GM19395 (cell line): ENCODE measurements around the gene ADAMTS12.
A peak's percentile ranks its signal among the peaks of the same experiment; 100 is the strongest.
"Not testable (repeated sequence)": the region's sequence is repeated elsewhere in the genome, so short reads cannot be mapped to it uniquely, and the experiment has no call there.

ENCODE experiments used
- ATAC-seq: cut with Tn5 transposase; IDR thresholded peaks from one replicate; pipeline ENCODE4 v1.9.1; 2021; ENCODE audit warnings: mild to moderate bottlenecking, moderate library complexity; ENCODE audit not compliant: unreplicated experiment

ADAMTS12 gene

DNA sequence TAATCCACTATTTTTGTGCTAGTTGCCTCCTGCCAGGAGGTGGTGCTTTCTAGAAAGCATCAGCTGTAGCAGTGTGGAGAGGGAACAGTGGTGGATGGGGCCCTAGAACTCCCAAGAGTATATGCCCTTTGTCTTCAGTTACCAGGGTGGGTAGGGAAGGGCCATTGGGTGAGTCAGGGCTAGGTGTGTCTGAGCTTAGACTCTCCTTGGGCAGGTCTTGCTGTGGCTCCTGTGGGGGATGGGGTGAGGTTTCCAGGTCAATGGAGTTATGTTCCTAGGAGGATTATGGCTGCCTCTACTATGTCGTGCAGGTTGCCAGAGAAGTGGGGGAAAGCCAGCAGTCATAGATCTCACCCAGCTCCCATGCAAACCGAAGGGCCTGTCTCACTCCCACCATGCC, 11.3 kb upstream of the ADAMTS12 start:
- ATAC-seq: no peak

DNA sequence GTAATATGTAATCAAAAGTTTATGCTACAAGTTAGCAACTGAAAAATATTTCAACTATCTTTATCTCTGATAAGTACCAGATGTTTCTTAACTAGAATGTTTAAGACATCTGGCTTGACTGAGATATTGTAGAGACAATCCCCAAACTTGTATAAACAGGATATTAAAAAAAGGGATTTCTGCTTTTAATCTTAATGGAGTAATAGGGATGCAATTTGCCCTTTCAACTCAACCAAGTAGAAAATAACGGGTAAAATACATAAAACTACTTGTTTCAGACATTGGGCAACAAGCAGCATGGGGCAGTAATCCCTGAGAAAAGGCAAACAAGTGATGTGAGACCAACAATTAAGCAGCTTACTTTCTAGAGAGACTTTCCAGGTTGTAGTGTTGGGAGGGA, 9.4 kb upstream of the ADAMTS12 start:
- no peak for ATAC-seq

DNA sequence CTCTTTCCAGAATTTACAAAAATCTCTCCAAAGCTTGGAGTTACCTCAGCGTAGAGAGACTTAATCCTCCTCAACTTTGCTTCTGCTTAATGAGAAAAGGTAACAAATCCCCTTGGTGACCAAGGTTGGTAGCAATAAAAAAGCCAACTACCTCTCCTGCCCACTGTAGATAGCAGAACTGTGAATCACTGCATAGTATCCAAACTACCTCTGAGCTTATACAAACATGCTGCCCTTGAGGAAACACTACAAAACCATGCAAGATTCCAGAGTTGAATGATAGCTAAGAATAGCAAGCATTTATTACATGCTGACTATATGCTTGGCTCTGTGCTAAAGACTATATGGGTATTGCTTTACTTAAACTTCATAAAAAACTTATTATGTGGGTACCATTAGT, 2.8 kb upstream of the ADAMTS12 start:
- no peak for ATAC-seq

DNA sequence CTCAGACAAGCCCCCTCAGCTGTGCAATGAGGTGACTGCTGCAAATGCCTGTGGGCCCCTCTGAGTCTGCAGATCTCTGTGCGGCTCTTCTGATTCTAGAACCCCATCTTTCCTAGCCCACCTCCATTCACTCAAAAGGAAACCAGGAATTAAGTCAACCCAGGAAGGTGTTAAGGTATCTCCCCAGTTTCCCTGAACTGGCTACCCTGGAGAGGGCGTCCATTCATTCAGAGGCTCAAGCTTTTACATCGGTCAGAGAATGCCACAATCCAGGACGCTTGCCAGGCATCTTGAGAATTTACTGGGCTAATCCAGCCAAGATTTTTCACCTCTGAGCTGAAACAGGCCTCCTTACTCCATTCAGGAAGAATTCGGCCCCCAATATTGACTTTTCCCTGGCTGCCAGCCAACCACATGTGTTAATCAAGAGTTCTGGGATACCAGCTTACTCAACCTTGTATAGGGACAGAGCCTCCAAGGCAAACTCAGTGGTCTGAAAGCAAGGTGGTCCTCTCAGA, 889 bp upstream of the ADAMTS12 start:
- no peak for ATAC-seq

DNA sequence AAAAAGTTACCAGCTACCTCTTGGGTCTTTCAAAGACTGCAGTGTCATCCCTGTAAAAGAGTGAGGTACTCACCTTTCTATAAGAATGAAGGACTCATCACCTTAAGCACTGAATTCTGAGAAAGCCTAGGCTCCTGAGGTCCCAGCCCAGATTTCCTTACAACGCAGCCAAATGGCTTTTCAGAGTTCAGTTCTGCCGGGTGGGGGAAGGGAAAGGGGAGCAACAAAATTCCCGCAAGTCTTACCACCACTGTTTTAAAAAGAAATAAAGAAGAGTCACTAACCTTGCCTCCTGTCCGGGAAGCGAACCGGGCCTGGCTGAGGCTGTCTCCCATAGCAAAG, 373 bp downstream of the ADAMTS12 start:
- ATAC-seq: no peak

DNA sequence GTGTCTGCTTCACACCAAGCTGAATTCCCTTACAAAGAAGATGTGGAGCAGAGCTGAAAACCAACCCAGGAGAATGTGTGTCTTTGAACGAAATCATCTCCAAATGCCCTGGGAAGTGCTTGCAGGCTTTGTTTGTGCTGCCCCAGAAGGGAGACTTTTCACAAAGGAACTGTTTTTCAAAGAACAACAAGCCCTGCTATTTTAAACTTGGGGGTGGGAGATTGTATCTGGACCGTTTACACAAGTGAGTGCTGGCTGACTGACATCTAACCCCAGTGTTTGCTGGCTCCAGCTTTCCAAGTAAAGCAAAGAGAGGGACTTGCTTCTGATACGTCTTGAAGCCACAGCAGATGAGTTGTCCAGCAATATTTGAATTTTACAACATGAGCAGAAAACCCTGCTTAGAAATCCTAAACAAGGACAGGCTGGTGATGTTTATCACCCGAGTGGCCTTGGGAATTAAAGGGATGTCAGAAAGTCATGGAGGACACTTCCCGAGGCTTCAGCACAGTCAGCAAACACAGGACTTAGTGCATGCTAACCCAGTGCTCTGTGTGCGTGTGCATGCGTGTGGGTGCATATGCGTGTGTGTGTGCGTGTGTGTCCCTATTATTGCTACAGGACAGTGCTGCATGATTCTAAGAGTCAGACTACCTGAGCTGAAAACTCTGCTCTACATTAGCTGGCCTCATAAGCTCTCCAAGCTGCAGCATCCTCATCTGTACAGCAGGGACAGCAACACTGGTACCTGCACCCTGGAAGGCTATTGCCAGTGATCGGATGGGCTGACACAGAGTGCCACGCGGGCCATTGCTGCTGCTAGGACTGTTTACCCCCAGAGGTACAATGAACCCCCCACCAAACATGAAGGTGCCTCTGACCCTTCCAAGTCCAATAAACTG, 1.4 kb downstream of the ADAMTS12 start:
- peak; percentile 54 for ATAC-seq

- no peak for ATAC-seq
Measured at GRCh38 chr5:33888587-33888986, 3.2 kb downstream of the ADAMTS12 start.

DNA sequence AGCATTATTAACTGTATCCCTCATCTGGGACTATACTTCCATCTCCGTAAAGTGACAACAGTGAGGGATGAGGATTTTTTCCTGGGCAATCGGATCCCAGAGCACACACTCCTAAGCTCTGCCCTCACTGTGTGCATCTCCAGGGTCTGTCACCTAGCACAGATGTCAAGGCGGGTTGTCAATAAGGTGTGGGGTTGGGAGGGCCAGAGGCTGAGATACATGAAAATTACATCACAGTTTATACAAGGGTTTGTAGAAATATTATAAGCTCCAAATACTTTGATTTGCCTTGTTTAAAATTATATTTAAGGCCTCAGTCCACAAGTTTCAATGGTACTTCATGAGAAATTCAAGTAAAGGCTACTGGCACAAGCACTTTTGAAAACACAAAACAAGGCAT, 4.5 kb downstream of the ADAMTS12 start:
- no peak for ATAC-seq

GRCh38 chr5:33886283-33886682, 5.5 kb downstream of the ADAMTS12 start:
- ATAC-seq: no peak

DNA sequence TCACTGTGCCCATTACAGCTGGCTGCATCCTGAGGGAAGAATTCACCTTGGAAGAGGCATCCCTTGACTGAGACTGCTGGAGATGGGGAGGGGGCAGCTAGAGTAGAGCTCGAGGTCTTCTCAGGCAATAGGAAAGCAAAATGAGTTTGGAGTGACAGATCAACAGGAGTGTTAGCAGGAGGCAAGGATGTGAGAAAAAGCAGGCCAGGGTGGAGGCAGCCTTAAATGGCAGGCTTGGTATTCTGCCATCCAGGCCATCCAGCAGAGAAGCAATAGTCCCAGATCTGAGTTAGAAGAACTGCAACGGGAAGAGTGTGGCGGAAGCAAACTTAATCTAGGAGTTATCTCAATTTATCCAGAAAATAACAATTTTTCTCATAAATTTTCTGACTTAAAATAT, 6.1 kb downstream of the ADAMTS12 start:
- no peak for ATAC-seq

- ATAC-seq: no peak
Measured at GRCh38 chr5:33883482-33883881, 8.3 kb downstream of the ADAMTS12 start.

DNA sequence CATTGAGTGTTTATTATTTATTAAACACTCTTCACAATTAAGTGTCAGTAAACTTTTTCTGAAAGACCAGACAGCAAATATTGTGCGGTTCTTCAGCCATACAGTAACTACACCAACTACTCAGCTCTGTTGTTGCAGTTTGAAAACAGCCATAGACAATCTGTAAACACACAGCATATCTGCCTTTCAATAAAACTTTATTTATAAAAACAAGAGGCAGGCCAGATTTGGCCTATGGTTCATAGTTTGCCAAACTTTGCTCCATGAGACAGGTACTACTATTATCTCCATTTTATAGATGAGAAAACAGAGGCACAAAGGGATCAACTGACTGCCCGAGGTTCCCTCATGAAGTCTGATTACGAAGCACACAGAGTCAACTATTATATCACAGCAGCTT, 11.5 kb downstream of the ADAMTS12 start:
- ATAC-seq: no peak

GRCh38 chr5:33877449-33877848, 14.3 kb downstream of the ADAMTS12 start:
- no peak for ATAC-seq

- no peak for ATAC-seq
Measured at GRCh38 chr5:33867241-33867640, 24.5 kb downstream of the ADAMTS12 start.

GRCh38 chr5:33859177-33859576, 32.6 kb downstream of the ADAMTS12 start:
- not testable (repeated sequence) for ATAC-seq

- ATAC-seq: peak; percentile 78
Measured at GRCh38 chr5:33857037-33857436, 34.8 kb downstream of the ADAMTS12 start.

- no peak for ATAC-seq
Measured at GRCh38 chr5:33855396-33855795, 36.4 kb downstream of the ADAMTS12 start.

DNA sequence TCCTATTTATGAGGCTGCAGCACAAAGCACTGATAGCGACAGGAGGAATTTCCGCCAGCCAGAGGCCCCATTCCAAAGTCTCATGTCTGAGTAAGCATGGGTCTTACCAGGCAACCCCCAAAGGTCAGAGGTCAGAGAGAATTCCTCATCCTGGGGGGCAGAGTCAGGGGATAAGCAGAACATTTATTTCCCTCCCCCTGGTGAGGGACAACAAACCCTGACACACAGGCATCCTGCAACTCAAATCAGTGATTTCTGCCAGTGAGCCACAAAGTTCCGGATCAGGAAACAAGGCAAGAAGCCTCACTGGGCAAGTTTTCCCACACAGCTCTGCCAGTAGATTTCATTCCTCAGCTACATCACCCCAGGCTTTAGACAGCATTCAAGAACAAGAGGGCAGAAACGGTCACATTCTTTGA, 37.0 kb downstream of the ADAMTS12 start:
- no peak for ATAC-seq

DNA sequence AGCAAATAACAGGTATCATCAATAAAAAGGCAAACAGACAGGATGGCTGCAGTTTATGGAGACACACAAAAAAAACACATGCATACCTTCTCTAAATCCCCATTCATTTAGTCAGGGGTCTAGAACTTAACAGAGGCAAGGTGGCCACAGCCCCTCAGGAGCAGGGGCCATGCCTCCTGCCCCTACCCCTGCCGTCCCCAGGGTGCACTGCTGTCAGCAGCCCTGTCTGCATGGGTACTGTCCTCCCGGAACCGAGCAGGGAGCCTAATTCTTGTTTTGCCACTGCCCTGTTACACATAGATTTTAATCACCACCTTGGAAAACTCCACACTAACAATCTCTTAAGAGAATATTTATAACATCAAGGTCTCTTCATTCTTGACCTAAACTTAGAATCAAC, 39.0 kb downstream of the ADAMTS12 start:
- no peak for ATAC-seq

GRCh38 chr5:33852319-33852718, 39.5 kb downstream of the ADAMTS12 start:
- no peak for ATAC-seq

DNA sequence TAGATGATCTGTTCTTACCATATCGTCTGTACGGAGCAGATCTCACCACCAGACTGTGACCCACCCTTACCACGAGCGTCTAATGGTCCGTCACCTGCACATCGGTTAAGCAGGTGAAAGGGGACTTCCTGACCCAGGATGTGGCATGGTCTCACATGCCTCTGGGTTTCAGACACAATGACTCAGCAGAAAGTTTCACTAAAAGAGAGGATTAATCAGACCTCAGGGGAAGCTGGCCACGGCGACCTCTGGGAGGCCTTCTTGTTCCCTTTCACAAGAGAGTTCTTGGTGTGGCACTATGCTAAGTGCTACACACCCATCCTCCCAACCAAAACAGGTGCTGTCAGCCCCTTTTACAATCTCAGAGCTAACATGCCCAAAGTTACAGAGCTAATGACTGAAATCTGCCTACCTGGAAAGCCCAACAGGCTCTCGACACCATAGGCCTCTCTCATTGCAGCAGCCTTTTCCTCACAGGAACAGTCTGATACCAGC, 41.6 kb downstream of the ADAMTS12 start:
- peak; percentile 95 for ATAC-seq

DNA sequence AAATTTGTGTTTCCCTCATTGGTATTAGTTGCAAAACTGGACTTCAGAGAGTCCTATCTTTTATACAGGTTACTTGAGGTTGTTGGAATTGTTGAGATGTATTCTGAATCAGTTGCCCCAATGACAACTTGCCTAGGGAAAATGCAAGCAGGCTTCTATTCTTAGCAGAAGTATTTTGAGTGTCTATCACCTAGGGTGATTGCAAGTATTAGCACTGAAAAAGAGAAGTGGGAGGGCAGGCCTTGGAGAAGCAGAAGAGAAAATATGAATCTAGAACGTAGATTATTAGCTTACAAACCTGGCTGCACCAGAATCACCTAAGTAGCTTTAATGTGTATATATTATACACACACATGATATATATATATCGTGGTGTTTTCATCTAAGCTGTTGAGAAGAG, 43.2 kb downstream of the ADAMTS12 start:
- peak; percentile 31 for ATAC-seq

- ATAC-seq: no peak
Measured at GRCh38 chr5:33846851-33847250, 44.9 kb downstream of the ADAMTS12 start.
